GM21723 (cell line): ENCODE results near the gene COL3A1.
A peak's percentile ranks its signal among the peaks of the same experiment; 100 is the strongest.

ENCODE experiments used
- ATAC-seq: cut with Tn5 transposase; IDR thresholded peaks from one replicate; pipeline ENCODE4 v1.9.1; 2021; ENCODE audit warnings: mild to moderate bottlenecking, moderate library complexity; ENCODE audit not compliant: unreplicated experiment

COL3A1 gene

DNA sequence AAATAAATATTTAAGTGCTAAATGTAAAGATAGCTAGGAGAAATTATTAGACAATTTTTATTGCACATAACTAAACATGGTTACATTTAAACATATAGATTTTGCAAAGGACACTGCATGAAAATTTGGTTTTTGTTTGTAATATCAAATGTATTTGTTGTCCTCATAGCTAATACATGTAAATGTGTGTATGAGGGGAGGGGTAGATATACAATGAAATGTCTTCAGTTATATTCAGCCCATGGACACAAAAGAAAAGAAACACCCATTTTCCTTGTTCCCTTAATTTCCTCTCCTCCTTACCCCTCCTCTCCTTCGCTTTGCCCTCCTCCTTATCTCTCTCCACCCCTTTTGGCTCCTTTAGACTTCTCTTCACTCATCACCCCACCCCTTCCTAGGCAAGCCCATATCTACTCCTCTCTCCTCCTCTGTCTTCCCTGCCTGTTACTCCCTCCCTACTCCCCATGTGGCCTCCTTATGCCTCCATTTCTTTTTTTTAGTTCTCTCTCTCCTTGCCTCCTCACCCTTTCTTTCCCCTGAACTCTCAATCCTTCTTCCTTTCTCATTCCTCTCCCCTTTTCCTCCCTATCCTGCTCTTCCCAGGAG, 1.4 kb downstream of the COL3A1 start:
- no peak for ATAC-seq

- ATAC-seq: no peak
Observed at GRCh38 chr2:188976545-188977268, 2.5 kb downstream of the COL3A1 start.

- no peak for ATAC-seq
Observed at GRCh38 chr2:188977317-188977716, 3.1 kb downstream of the COL3A1 start.

DNA sequence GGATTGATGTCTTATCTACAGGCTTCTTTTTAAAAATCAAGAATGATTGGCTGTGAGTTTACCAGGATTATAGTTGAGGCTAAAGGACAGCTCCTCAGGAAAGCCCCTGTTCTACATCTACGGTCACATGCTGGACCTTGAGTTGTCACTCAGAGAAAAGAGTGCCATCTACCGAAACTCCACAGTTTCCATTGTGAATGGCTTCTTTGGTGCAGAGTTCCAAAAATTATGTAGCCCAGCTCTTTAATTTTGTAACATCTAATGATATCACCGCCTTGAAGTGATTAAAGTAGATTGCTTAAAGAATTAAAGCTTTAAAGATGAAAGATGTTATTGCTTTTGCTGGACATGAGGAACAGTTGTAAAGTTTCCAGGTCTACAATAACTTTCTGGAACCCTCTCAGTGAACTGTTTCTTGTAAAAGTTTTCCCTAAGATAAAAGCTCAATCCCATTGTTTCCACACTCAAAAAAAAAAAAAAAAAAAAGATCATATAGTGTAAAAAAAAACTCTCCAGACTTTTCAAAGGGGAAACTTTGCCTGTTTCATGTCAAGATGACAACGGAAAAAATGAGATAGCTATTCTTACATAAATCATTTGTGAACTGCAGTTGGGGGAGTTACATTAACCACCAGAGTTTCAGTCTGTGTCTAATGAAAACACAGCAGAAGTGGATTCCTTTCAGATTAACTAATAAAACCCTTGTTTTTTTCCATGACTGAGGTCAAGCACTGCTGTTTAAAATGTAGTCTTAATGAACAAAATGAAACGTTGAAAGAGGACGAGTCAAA, 4.3 kb downstream of the COL3A1 start:
- peak; percentile 81 for ATAC-seq

GRCh38 chr2:188979187-188980114, 5.3 kb downstream of the COL3A1 start:
- peak; percentile 11 for ATAC-seq

GRCh38 chr2:188983427-188984064, 9.4 kb downstream of the COL3A1 start:
- ATAC-seq: no peak

- no peak for ATAC-seq
Observed at GRCh38 chr2:188984065-188984491, 9.9 kb downstream of the COL3A1 start.

DNA sequence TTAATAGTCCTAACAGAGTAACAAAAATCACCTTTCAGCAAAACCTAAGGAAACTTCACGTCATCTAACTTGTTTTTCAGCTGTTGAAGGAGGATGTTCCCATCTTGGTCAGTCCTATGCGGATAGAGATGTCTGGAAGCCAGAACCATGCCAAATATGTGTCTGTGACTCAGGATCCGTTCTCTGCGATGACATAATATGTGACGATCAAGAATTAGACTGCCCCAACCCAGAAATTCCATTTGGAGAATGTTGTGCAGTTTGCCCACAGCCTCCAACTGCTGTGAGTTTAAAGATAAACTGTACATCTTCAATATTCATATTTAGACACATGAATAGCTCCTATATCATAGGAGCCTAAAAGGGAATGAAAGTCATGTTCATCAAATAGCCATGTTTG, 10.5 kb downstream of the COL3A1 start:
- no peak for ATAC-seq

DNA sequence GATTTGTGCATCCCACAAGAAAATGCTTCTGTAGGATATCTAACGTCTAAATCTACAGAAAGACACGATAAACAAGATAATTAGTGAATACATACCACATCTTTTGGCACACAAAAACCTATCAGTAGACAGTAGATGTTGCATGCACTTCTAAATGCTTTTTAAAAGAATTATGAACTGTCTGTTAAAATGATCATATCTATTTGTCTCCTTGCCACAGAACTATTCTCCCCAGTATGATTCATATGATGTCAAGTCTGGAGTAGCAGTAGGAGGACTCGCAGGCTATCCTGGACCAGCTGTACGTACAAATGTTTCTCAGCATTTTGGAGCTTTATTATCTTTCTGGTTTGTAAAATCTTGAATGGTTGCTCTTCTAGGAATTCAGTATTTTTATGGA, 12.7 kb downstream of the COL3A1 start:
- ATAC-seq: no peak

- no peak for ATAC-seq
Observed at GRCh38 chr2:188993247-188993646, 19.1 kb downstream of the COL3A1 start.

DNA sequence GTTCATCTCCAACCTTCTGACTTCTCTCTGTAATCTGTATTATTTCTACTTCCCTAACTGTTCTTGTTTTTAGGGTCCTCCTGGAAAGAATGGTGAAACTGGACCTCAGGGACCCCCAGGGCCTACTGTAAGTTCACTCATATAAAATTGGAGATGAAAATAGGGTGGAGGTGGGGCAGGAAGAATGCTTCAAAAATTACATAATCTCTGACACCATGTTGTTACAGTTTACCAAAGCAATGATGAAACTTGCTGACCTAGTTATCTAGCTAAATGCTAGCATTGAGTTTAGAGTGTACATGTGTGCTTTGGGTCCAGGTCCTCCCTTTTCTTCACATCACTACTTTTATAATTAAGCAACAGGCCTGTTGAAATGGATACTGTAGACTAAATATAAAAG, 23.1 kb downstream of the COL3A1 start:
- ATAC-seq: no peak

GRCh38 chr2:189000221-189000620, 26.0 kb downstream of the COL3A1 start:
- ATAC-seq: no peak

DNA sequence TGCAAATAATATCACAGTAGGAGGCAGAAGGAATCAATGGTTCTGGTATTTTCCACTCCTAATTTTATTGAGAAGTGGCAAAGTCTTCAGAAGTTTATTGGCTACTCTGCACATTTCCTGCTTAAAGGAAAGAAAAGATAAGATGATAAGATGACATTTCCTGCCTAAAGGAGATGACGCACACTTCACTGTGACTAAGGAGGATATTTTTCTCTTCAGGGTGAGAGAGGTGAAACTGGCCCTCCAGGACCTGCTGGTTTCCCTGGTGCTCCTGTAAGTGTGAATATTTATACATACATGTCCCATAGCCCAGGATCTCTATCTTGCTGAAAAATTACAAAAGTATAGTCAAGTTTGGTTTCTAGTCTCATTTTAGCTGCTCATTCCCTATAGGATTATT, 27.9 kb downstream of the COL3A1 start:
- no peak for ATAC-seq

- no peak for ATAC-seq
Observed at GRCh38 chr2:189008555-189009262, 34.5 kb downstream of the COL3A1 start.

DNA sequence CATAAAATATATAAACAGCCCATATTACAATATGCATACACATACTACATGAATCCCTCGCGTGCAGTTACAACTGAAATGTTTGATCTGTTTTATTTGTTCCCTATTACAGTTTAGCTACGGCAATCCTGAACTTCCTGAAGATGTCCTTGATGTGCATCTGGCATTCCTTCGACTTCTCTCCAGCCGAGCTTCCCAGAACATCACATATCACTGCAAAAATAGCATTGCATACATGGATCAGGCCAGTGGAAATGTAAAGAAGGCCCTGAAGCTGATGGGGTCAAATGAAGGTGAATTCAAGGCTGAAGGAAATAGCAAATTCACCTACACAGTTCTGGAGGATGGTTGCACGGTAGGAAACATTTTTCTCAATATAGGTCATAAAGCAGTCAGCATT, 36.4 kb downstream of the COL3A1 start:
- ATAC-seq: no peak

DNA sequence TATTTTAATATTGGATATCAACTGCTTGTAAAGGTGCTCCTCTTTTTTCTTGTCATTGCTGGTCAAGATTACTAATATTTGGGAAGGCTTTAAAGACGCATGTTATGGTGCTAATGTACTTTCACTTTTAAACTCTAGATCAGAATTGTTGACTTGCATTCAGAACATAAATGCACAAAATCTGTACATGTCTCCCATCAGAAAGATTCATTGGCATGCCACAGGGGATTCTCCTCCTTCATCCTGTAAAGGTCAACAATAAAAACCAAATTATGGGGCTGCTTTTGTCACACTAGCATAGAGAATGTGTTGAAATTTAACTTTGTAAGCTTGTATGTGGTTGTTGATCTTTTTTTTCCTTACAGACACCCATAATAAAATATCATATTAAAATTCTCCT, 38.2 kb downstream of the COL3A1 start:
- no peak for ATAC-seq

DNA sequence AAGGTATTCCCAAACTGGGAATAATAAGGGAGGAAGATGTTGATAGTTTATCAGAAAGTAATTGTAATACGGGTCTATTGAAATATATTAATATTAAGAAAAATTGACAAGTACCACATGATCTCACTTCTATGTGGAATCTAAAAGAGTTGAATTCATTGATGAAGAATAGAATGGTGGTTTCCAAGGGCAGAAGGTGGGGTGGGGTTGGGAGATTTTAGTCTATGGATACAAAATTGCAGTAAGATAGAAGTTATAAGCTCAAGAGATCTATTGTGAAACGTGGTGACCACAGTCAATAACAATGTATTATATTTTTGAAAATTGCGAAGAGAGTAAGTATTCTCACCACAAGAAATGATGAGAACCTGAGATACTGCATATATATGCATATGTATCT, 38.9 kb downstream of the COL3A1 start:
- ATAC-seq: no peak

DNA sequence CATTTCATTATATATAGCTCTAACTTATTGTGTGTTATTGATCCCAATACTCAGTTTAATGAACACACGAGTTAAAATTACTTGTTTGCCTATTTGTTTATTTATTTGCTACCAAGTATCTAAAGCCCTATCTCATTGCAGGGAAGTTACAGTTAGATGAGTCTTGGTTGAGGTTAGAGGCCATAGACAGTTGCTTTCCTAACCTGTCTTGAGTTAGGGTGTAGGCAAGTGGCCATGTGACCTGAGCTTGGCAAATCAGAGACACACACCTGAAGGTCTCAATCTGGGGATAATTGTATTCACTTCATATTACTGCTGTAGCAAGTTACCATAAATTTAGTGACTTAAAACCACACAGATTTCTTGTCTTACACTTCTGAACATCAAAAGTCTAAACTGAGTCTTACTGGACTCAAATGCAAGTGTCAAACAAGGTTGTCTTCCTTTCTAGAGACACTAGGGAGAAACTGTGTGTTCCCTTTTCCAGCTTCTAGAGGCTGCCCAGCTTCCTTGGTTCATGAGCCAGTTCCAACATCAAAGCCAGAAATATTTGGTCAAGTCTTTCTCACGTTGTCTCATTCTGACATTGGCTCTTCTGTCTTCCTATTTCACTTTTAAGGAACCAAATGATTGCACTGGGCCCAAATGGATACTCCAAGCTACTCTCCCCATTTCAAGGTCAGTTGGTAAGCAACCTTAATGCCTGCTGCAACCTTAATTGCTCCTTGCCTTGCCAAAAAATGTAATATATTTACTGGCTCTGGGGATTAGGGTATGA, 39.7 kb downstream of the COL3A1 start:
- no peak for ATAC-seq
